MM.1S (cell line): ENCODE measurements around the gene FXYD3.

ENCODE experiments used
- DNase-seq: peaks from one replicate; pipeline ENCODE4 v3.0.0-alpha.2; 2015
- H2AFZ ChIP-seq: fragments of 300-600 bp; sonication (generic); 2 replicates; pipeline ENCODE4 v1.6.0; 2016; ENCODE audit warnings: antibody characterized with exemption, low read length
- H3F3A ChIP-seq: fragments of 300-600 bp; sonication (generic); 2 replicates; pipeline ENCODE4 v1.6.1; 2016; ENCODE audit warnings: mild to moderate bottlenecking, antibody characterized with exemption, low read length, moderate library complexity, mixed read lengths; ENCODE audit not compliant: insufficient read depth
- H3K27ac ChIP-seq: fragments of 300-600 bp; sonication (generic); 2 replicates; pipeline ENCODE4 v1.5.1; 2016; ENCODE audit warnings: mild to moderate bottlenecking, low read length
- H3K27me3 ChIP-seq: fragments of 300-600 bp; sonication (generic); replicated peaks from 2 replicates; pipeline ENCODE4 v1.6.0; 2016; ENCODE audit warnings: low read length; ENCODE audit not compliant: insufficient read depth
- H3K36me3 ChIP-seq: fragments of 300-600 bp; sonication (generic); replicated peaks from 2 replicates; pipeline ENCODE4 v1.6.1; 2016; ENCODE audit warnings: mild to moderate bottlenecking, low read length, mixed read lengths; ENCODE audit not compliant: insufficient read depth
- H3K4me1 ChIP-seq: fragments of 300-600 bp; sonication (generic); 2 replicates; pipeline ENCODE4 v1.6.1; 2016; ENCODE audit warnings: low read length, mixed read lengths
- H3K4me2 ChIP-seq: fragments of 300-600 bp; sonication (generic); 2 replicates; pipeline ENCODE4 v1.6.0; 2016; ENCODE audit warnings: low read depth, low read length
- H3K4me3 ChIP-seq: fragments of 300-600 bp; sonication (generic); 2 replicates; pipeline ENCODE4 v1.5.1; 2016; ENCODE audit warnings: low read length, mixed read lengths
- H3K79me2 ChIP-seq: fragments of 300-600 bp; sonication (generic); 2 replicates; pipeline ENCODE4 v1.6.1; 2016; ENCODE audit warnings: mixed run types, low read length, mixed read lengths
- H3K9ac ChIP-seq: fragments of 300-600 bp; sonication (generic); 2 replicates; pipeline ENCODE4 v1.6.1; 2016; ENCODE audit warnings: low read length, mixed read lengths
- H3K9me2 ChIP-seq: fragments of 300-600 bp; sonication (generic); replicated peaks from 2 replicates; pipeline ENCODE4 v1.6.1; 2016; ENCODE audit warnings: mild to moderate bottlenecking, low read length, mixed read lengths; ENCODE audit not compliant: insufficient read depth
- H3K9me3 ChIP-seq: fragments of 300-600 bp; sonication (generic); replicated peaks from 2 replicates; pipeline ENCODE4 v1.6.1; 2016; ENCODE audit warnings: mild to moderate bottlenecking, low read length, mixed read lengths; ENCODE audit not compliant: insufficient read depth
- H4K20me1 ChIP-seq: fragments of 300-600 bp; sonication (generic); 2 replicates; pipeline ENCODE4 v1.6.1; 2016; ENCODE audit warnings: mild to moderate bottlenecking, low read length, moderate library complexity, mixed read lengths; ENCODE audit not compliant: insufficient read depth
- EZH2 ChIP-seq: fragments of 300-600 bp; sonication (generic); optimal IDR thresholded peaks from 2 replicates; pipeline ENCODE3; 2017; ENCODE audit warnings: low read depth, mild to moderate bottlenecking, antibody characterized with exemption, low read length, mixed read lengths
- EZH2phosphoT487 ChIP-seq: fragments of 300-600 bp; sonication (generic); IDR thresholded peaks from 2 replicates; pipeline ENCODE4 v1.6.1; 2018; ENCODE audit warnings: antibody characterized with exemption, low read length
- TF ChIP-seq, protein P1 (sequence below): fragments of 300-600 bp; sonication (generic); IDR thresholded peaks from 2 replicates; pipeline ENCODE4 v1.5.1; 2016; ENCODE audit warnings: antibody characterized with exemption, low read length, mixed read lengths

The FXYD3 gene

DNA sequence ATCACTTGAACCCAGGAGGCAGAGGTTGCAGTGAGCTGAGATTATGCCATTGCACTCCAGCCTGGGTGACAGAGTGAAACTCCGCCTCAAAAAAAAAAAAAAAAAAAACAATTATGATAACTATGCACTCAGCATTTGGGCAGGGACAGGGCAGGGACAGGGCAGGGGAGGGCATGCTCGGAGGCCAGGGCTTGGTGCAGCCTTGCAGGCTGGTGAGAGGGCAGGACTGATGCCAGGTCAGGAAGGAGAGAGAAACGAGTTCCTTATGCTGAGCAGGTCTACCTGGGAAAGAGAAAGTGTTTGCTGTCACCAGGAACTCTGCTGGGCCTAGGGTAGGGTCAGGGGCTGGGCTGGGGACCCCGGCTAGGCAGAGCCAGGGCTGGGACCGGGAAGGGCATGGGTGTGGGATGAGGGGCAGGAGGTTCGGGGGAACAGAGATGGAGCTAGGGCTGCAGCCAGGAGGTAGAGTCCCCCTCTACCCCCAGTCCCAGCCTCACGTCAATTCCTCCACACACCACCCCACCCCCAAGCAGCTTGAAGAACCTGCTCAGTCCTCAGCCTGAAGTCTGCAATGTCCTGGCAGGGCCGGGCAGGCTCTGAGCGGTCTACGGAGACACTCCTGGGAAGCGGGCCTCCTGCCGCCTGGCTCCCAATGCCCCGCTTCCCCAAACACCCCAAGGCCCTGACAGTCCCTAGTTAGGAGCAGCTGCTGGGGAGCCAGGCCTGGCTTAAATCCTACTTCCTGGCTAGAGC lies 2.8 kb downstream of the FXYD3 start:
- H3K9me2 ChIP-seq, result no peaks in the 10 kb centered on the region

DNA sequence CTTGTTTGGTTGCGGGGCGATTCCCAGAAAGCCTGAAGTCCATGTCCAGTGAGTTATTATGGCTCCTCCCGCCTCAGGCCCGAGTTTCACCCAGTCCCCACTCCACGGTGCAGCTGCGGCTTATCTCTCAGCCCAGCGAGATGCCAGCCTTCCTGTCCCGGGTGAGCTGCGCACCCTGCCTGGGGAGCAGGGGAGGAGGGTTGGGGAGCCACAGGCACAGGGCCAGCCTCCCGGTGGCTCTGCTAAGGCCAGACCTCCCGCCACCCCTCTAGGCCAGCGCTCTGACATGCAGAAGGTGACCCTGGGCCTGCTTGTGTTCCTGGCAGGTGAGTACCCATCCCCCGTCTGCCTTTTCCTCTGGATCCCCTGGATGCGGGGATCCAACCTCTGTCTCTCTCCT lies 3.5 kb downstream of the FXYD3 start:
- no peak overlapping the region for H3K4me2 ChIP-seq

More for the DNA sequence above, 2.8 kb downstream of the FXYD3 start:
- TF ChIP-seq, protein P1, sequence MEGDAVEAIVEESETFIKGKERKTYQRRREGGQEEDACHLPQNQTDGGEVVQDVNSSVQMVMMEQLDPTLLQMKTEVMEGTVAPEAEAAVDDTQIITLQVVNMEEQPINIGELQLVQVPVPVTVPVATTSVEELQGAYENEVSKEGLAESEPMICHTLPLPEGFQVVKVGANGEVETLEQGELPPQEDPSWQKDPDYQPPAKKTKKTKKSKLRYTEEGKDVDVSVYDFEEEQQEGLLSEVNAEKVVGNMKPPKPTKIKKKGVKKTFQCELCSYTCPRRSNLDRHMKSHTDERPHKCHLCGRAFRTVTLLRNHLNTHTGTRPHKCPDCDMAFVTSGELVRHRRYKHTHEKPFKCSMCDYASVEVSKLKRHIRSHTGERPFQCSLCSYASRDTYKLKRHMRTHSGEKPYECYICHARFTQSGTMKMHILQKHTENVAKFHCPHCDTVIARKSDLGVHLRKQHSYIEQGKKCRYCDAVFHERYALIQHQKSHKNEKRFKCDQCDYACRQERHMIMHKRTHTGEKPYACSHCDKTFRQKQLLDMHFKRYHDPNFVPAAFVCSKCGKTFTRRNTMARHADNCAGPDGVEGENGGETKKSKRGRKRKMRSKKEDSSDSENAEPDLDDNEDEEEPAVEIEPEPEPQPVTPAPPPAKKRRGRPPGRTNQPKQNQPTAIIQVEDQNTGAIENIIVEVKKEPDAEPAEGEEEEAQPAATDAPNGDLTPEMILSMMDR, result no peak
- TF ChIP-seq EZH2 (no peak), EZH2phosphoT487 (no peak)
- Histone ChIP-seq H3K36me3 (no peaks in the 10 kb centered on the region), H2AFZ (no peak overlapping the region), H3K4me1 (no peaks in the 10 kb centered on the region), H3K27ac (no peak overlapping the region), H3K79me2 (no peaks in the 10 kb centered on the region), H4K20me1 (no peaks in the 10 kb centered on the region), H3K9me3 (no peaks in the 10 kb centered on the region), H3K4me2 (no peak overlapping the region), H3K27me3 (peaks cover 74% of the 10 kb centered on the region), H3K4me3 (no peak overlapping the region), H3F3A (no peaks in the 10 kb centered on the region), H3K9ac (no peak overlapping the region)
- DNase-seq, result no peak

DNA sequence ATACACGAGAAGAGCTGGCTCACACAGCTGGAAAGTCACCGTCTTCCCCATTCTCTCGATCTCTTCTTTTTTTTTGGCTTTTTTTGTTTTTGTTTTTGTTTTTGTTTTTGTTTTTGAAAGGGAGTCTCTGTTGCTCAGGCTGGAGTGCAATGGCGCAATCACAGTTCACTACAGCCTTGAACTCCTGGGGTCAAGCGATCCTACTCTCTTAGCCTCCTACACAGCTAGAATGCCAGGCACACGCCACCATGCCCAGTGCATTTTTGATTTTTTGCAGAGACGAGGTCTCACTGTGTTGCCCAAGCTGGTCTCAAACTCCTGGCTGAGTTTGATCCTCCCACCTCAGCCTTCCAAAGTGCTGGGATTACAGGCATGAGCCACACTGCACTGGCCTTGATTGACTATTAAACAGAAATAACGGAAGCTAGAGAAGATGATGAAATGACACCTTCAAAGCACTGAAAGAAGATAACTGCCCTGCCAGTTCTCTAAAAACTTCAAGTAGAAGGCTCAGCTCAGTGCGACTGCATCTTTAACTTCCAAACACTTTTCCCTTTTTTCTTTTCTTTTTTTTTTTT lies 4.0 kb downstream of the FXYD3 start:
- Histone ChIP-seq H3K9ac (no peak overlapping the region), H3F3A (no peaks in the 10 kb centered on the region)

More for the DNA sequence above, 3.5 kb downstream of the FXYD3 start:
- Histone ChIP-seq H4K20me1 (no peaks in the 10 kb centered on the region), H3F3A (no peaks in the 10 kb centered on the region), H3K36me3 (no peaks in the 10 kb centered on the region), H3K27me3 (peaks cover 76% of the 10 kb centered on the region), H2AFZ (no peak overlapping the region), H3K9me3 (no peaks in the 10 kb centered on the region), H3K9me2 (no peaks in the 10 kb centered on the region), H3K4me3 (no peak overlapping the region), H3K79me2 (no peaks in the 10 kb centered on the region), H3K4me1 (0 out of 2 replicates have a peak, but pooled peaks cover under 1% of the 10 kb centered on the region), H3K27ac (no peak overlapping the region), H3K9ac (no peak overlapping the region)
- TF ChIP-seq EZH2 (no peak), EZH2phosphoT487 (no peak)
- TF ChIP-seq, protein P1, result no peak
- DNase-seq, result no peak

More for the DNA sequence above, 4.0 kb downstream of the FXYD3 start:
- no peak overlapping the region for H3K27ac ChIP-seq
- peaks cover 76% of the 10 kb centered on the region for H3K27me3 ChIP-seq
- H3K9me2 ChIP-seq, result no peaks in the 10 kb centered on the region
- no peak overlapping the region for H3K4me3 ChIP-seq
- no peak for DNase-seq
- no peak overlapping the region for H2AFZ ChIP-seq
- TF ChIP-seq, protein P1, result no peak
- TF ChIP-seq EZH2phosphoT487 (no peak), EZH2 (no peak)
- H3K4me1 ChIP-seq, result peaks cover 4% of the 10 kb centered on the region
- H3K36me3 ChIP-seq, result no peaks in the 10 kb centered on the region
- no peak overlapping the region for H3K4me2 ChIP-seq
- H3K79me2 ChIP-seq, result no peaks in the 10 kb centered on the region
- no peaks in the 10 kb centered on the region for H3K9me3 ChIP-seq
- no peaks in the 10 kb centered on the region for H4K20me1 ChIP-seq
